ENCODE data around the gene SYT14.

DNA sequence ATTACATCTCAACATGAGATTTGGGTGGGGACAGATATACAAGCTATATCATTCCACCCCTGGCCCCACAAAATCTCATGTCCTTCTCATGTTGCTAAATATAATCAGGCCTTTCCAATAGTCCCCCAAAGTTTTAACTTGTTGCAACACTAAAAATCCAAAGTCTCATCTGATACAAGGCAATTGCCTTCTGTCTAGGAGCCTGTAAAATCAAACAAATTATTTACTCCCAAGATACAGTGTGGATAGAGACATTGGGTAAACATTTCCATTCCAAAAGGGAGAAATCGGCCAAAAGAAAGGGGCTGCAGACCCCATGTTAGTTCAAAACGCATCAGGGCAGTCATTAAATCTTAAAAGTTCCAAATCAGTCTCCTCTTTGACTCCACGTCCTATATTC lies 47.0 kb downstream of the SYT14 start:
- no peak for TF ChIP-seq POLR2A (IDR thresholded peaks at IDR 0.05)
- TF ChIP-seq, protein P1, sequence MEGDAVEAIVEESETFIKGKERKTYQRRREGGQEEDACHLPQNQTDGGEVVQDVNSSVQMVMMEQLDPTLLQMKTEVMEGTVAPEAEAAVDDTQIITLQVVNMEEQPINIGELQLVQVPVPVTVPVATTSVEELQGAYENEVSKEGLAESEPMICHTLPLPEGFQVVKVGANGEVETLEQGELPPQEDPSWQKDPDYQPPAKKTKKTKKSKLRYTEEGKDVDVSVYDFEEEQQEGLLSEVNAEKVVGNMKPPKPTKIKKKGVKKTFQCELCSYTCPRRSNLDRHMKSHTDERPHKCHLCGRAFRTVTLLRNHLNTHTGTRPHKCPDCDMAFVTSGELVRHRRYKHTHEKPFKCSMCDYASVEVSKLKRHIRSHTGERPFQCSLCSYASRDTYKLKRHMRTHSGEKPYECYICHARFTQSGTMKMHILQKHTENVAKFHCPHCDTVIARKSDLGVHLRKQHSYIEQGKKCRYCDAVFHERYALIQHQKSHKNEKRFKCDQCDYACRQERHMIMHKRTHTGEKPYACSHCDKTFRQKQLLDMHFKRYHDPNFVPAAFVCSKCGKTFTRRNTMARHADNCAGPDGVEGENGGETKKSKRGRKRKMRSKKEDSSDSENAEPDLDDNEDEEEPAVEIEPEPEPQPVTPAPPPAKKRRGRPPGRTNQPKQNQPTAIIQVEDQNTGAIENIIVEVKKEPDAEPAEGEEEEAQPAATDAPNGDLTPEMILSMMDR (IDR thresholded peaks at IDR 0.05), result no peak
